GM12872 (cell line): ENCODE measurements around the gene STON2.

Experiments used
- CTCF ChIP-seq: IDR thresholded peaks from 3 replicates; pipeline ENCODE4 v1.5.1; 2011; ENCODE audit warnings: low read depth, mild to moderate bottlenecking, low read length, moderate library complexity; ENCODE audit not compliant: insufficient read depth

Gene STON2

GRCh38 chr14:81386290-81386745, 13.8 kb downstream of the STON2 start:
- TF ChIP-seq CTCF, result no peak

- no peak for TF ChIP-seq CTCF
Measured at GRCh38 chr14:81385886-81386285, 14.2 kb downstream of the STON2 start.

- TF ChIP-seq CTCF, result no peak
Measured at GRCh38 chr14:81385419-81385818, 14.7 kb downstream of the STON2 start.

GRCh38 chr14:81384900-81385299, 15.2 kb downstream of the STON2 start:
- no peak for TF ChIP-seq CTCF

GRCh38 chr14:81382517-81383225, 17.5 kb downstream of the STON2 start:
- TF ChIP-seq CTCF, result no peak

- no peak for TF ChIP-seq CTCF
Measured at GRCh38 chr14:81371802-81372201, 28.3 kb downstream of the STON2 start.

- no peak for TF ChIP-seq CTCF
Measured at GRCh38 chr14:81367563-81367962, 32.6 kb downstream of the STON2 start.
